Smooth muscle cell (in vitro differentiated cells): ENCODE data around the gene LRRN2. TPM values are rescaled to one million over a fixed set of nuclear protein-coding genes. Genes with fewer than 3 reads are reported as not detected.

Source experiments
- DNase-seq: peaks from one replicate; lab custom pipeline; 2025; ENCODE audit not compliant: unreplicated experiment; lab: John Stamatoyannopoulos, UW
- H2AFZ ChIP-seq: fragments of 200-600 bp; sonication (generic); 2 replicates; pipeline ENCODE4 v1.6.0; 2016; ENCODE audit warnings: antibody characterized with exemption, low read depth, mild to moderate bottlenecking
- H3F3A ChIP-seq: fragments of 200-600 bp; sonication (generic); 2 replicates; pipeline ENCODE4 v1.6.0; 2017; ENCODE audit warnings: antibody characterized with exemption, low read depth
- H3K27ac ChIP-seq: fragments of 200-600 bp; sonication (generic); 2 replicates; pipeline ENCODE4 v1.5.1; 2016; ENCODE audit warnings: low read depth, mild to moderate bottlenecking
- H3K27me3 ChIP-seq: fragments of 200-600 bp; sonication (generic); 2 replicates; pipeline ENCODE4 v1.6.1; 2016; ENCODE audit warnings: low read depth, mild to moderate bottlenecking
- H3K36me3 ChIP-seq: fragments of 200-600 bp; sonication (generic); 2 replicates; pipeline ENCODE4 v1.5.1; 2016; ENCODE audit warnings: low read depth
- H3K4me1 ChIP-seq: fragments of 200-600 bp; sonication (generic); 2 replicates; pipeline ENCODE4 v1.5.1; 2016; ENCODE audit warnings: low read depth
- H3K4me2 ChIP-seq: fragments of 200-600 bp; sonication (generic); 2 replicates; pipeline ENCODE4 v1.6.0; 2016; ENCODE audit warnings: mild to moderate bottlenecking
- H3K4me3 ChIP-seq: fragments of 200-600 bp; sonication (generic); 2 replicates; pipeline ENCODE4 v1.5.1; 2016; ENCODE audit warnings: mild to moderate bottlenecking
- H3K79me2 ChIP-seq: fragments of 200-600 bp; sonication (generic); 2 replicates; pipeline ENCODE4 v1.6.0; 2016; ENCODE audit warnings: low read depth, mild to moderate bottlenecking
- H3K9ac ChIP-seq: fragments of 200-600 bp; sonication (generic); 2 replicates; pipeline ENCODE4 v1.6.0; 2016; ENCODE audit warnings: low read depth
- H3K9me3 ChIP-seq: fragments of 200-600 bp; sonication (generic); replicated peaks from 2 replicates; pipeline ENCODE4 v1.5.1; 2016; ENCODE audit warnings: low read depth
- H4K20me1 ChIP-seq: fragments of 200-600 bp; sonication (generic); 2 replicates; pipeline ENCODE4 v1.6.0; 2016; ENCODE audit warnings: low read depth
- WGBS: methylation state at CpG from one replicate; pipeline ENCODE4 v1.1.7; 2016; ENCODE audit warnings: low lambda C conversion rate; 5-methylcytosine and 5-hydroxymethylcytosine counted together
- polyA plus RNA-seq: library from polyadenylated mRNA; unstranded; fragments of >200 nt; fragmentation: Nextera tagmentation; extraction: Ambion mirVana; gene quantifications from 2 replicates; pipeline ENCODE4 v1.2.1, GENCODE V29; 2016
- total RNA-seq: library from RNA; depleted of rRNA; stranded (reverse); fragments of >200 nt; gene quantifications from 2 replicates; pipeline ENCODE4 v1.2.3, GENCODE V29; 2014
- TF ChIP-seq, protein P1 (sequence below): fragments of 200-600 bp; sonication (generic); IDR thresholded peaks from 2 replicates; pipeline ENCODE4 v1.5.1; 2017; ENCODE audit warnings: borderline replicate concordance, mild to moderate bottlenecking, antibody characterized with exemption; ENCODE audit not compliant: insufficient read depth, poor library complexity, severe bottlenecking

Gene LRRN2
- total and polyA plus RNA-seq, 2 experiments from 2014 or later, result 1.3 to 2.4 TPM

DNA sequence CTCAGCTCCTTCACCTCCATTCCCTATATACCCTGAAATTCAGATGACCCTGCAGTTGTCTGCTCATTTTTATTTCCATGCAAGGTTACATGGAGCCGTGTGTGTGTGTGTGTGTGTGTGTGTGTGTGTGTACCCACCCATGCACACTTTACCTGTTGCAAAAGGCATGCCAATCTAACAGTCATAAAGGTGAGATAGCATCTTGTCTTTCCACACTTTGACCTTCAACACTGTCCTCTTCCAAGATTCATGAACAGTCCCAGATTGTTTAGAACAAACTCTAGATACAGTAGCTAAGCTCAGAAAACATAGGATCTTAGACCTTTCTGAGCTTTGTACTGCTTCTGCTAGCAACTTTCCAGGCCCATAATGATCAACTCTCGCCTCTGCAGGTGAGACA is 9.5 kb downstream of the LRRN2 start:
- H3K4me3 ChIP-seq, result no peak overlapping the region
- H3K27me3 ChIP-seq, result no peaks in the 10 kb centered on the region
- H3K9ac ChIP-seq, result no peak overlapping the region
- TF ChIP-seq, protein P1, sequence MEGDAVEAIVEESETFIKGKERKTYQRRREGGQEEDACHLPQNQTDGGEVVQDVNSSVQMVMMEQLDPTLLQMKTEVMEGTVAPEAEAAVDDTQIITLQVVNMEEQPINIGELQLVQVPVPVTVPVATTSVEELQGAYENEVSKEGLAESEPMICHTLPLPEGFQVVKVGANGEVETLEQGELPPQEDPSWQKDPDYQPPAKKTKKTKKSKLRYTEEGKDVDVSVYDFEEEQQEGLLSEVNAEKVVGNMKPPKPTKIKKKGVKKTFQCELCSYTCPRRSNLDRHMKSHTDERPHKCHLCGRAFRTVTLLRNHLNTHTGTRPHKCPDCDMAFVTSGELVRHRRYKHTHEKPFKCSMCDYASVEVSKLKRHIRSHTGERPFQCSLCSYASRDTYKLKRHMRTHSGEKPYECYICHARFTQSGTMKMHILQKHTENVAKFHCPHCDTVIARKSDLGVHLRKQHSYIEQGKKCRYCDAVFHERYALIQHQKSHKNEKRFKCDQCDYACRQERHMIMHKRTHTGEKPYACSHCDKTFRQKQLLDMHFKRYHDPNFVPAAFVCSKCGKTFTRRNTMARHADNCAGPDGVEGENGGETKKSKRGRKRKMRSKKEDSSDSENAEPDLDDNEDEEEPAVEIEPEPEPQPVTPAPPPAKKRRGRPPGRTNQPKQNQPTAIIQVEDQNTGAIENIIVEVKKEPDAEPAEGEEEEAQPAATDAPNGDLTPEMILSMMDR, result no peak
- no peaks in the 10 kb centered on the region for H3K4me1 ChIP-seq
- no peaks in the 10 kb centered on the region for H3F3A ChIP-seq
- H4K20me1 ChIP-seq, result no peaks in the 10 kb centered on the region
- DNase-seq, result no peak
- WGBS, result 100% methylated on average over 2 of the region's 2 CpGs
- H2AFZ ChIP-seq, result no peak overlapping the region
- H3K9me3 ChIP-seq, result no peaks in the 10 kb centered on the region
- H3K36me3 ChIP-seq, result no peaks in the 10 kb centered on the region
- H3K27ac ChIP-seq, result no peak overlapping the region
- H3K79me2 ChIP-seq, result no peaks in the 10 kb centered on the region
- no peak overlapping the region for H3K4me2 ChIP-seq

DNA sequence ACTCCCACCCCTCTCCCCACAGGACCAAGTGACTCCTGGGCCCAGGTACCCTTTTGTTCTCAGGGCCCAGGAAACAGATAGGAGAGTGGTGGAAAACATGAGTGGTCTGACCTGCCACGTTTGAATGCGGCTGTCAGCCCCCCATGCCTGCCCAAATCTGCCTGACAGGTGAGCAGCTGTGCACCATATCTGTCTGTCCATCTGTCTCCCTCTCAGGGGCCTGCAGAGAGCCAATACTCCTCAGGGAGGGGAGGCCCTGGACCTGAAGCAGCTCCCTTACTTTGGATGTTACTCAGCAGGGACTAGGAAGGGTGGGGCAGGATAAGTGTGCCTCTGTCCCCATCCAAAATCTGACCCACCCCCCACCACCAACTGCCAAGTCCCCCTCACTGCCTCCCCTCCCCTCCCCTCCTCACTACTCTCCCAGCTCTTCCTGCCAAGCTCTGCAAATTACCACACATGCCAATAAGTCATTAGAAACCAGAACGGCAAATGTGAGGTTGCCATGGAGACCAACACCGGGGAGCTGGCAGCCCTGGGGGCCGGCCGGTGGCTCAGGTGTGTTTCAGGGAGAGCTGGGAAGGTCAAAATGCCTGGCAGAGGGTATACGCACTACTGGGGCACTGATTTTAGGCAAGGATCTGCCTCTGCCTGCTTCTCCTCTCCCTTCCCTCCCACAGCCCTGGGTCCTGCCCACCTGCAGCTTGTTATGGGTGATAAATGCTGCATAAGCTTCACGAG is 11.5 kb downstream of the LRRN2 start:
- no peaks in the 10 kb centered on the region for H3K79me2 ChIP-seq
- H3K27me3 ChIP-seq, result no peaks in the 10 kb centered on the region
- DNase-seq, result no peak
- no peaks in the 10 kb centered on the region for H3K4me1 ChIP-seq
- H3K4me2 ChIP-seq, result no peak overlapping the region
- H3K9me3 ChIP-seq, result no peaks in the 10 kb centered on the region
- H3F3A ChIP-seq, result peaks cover 8% of the 10 kb centered on the region
- TF ChIP-seq, protein P1, result no peak
- no peaks in the 10 kb centered on the region for H4K20me1 ChIP-seq
- no peak overlapping the region for H3K27ac ChIP-seq
- WGBS, result 73% methylated on average over 8 of the region's 8 CpGs
- no peak overlapping the region for H3K4me3 ChIP-seq
- H2AFZ ChIP-seq, result no peak overlapping the region
- H3K9ac ChIP-seq, result no peak overlapping the region
- H3K36me3 ChIP-seq, result no peaks in the 10 kb centered on the region

DNA sequence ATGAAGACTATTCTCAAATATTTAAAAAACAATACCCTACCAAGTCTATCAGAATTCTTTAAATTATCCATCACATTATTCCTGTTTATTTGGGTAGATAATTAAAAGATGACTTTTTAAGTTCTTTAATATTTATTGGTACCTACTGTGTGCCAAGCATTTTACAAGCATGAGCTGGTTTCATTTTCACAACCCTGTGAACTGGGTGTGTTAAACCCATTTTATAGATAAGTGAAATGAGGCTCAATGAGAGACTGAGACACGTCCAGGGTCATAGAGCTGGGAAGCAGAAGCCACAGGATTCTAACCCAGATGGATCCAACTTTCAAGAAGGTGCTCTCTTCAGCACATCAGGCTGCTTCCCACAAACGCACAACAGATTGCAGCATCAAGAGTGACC is 12.3 kb downstream of the LRRN2 start:
- DNase-seq, result no peak
- Histone ChIP-seq H2AFZ (no peak overlapping the region), H3K9me3 (no peaks in the 10 kb centered on the region), H4K20me1 (no peaks in the 10 kb centered on the region), H3K4me3 (no peak overlapping the region), H3K27ac (no peak overlapping the region), H3K9ac (no peak overlapping the region), H3K79me2 (no peaks in the 10 kb centered on the region), H3K4me2 (no peak overlapping the region), H3F3A (peaks cover 8% of the 10 kb centered on the region), H3K4me1 (no peaks in the 10 kb centered on the region), H3K27me3 (no peaks in the 10 kb centered on the region), H3K36me3 (no peaks in the 10 kb centered on the region)
- 93% methylated on average over 2 of the region's 2 CpGs for WGBS
- TF ChIP-seq, protein P1, result no peak
